Skeletal muscle tissue (tissue), 4 donors: ENCODE data around the gene PGD. TPM values are rescaled to one million over a fixed set of nuclear protein-coding genes. Genes with fewer than 3 reads are reported as not detected.
"Not testable (repeated sequence)": the region's sequence is repeated elsewhere in the genome, so short reads cannot be mapped to it uniquely, and the experiment has no call there.

Experiments
- H3K27ac ChIP-seq: one replicate; pipeline ENCODE4 v1.7.0; 2013; ENCODE audit warnings: mild to moderate bottlenecking, low read depth, low read length, inconsistent platforms
- H3K27me3 ChIP-seq, 3 donors: one replicate each; pipeline ENCODE4 v1.7.0; 2013; ENCODE audit warnings: low read length in 3 of 3; ENCODE audit not compliant: control insufficient read depth in 3 of 3, insufficient read depth in 3 of 3
- H3K36me3 ChIP-seq, 3 donors: one replicate each; pipeline ENCODE4 v1.7.0; 2013; ENCODE audit warnings: low read length in 3 of 3; ENCODE audit not compliant: control insufficient read depth in 3 of 3, insufficient read depth in 3 of 3
- H3K4me1 ChIP-seq, 3 donors: one replicate each; pipeline ENCODE4 v1.7.0; 2013; ENCODE audit warnings: low read length in 3 of 3, mild to moderate bottlenecking in 3 of 3; ENCODE audit not compliant: control insufficient read depth in 3 of 3, insufficient read depth in 3 of 3
- H3K4me3 ChIP-seq, 3 donors: one replicate each; pipeline ENCODE4 v1.7.0; 2013; ENCODE audit warnings: low read length in 3 of 3
- H3K9ac ChIP-seq, 3 donors: one replicate each; pipeline ENCODE4 v1.7.0; 2013; ENCODE audit warnings: low read length in 3 of 3, mild to moderate bottlenecking in 3 of 3, moderate library complexity in 2 of 3, low read depth in 1 of 3
- H3K9me3 ChIP-seq, 3 donors: one replicate each; pipeline ENCODE4 v1.7.0; 2013; ENCODE audit warnings: low read length in 3 of 3; ENCODE audit not compliant: control insufficient read depth in 3 of 3
- total RNA-seq: library from RNA; depleted of rRNA; stranded (reverse); fragments of >200 nt; gene quantifications from one replicate; pipeline ENCODE4 v1.2.3, GENCODE V29; 2014
- donor health status: Osteomylitis.

PGD gene
- total RNA-seq, 1 donor from 2014 or later, result 59.5 TPM

DNA sequence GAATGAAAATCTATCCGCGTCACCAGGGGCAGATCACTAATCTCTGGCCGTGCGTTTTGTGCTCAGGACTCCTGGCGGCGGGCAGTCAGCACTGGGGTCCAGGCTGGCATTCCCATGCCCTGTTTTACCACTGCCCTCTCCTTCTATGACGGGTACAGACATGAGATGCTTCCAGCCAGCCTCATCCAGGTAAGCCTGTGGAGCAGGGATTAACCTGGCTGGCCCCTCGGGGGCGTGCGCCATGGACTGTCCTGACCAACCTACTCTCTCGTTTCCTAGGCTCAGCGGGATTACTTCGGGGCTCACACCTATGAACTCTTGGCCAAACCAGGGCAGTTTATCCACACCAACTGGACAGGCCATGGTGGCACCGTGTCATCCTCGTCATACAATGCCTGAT, 20.5 kb downstream of the PGD start:
- Histone ChIP-seq H3K4me3 (no peak overlapping the region), H3K9ac (no peak overlapping the region), H3K27ac (no peak overlapping the region), H3K9me3 (no peaks in the 10 kb centered on the region), H3K36me3 (peaks cover 27 to 41% (median 38%) of the 10 kb centered on the region in 3 donors), H3K27me3 (peaks cover 0 to 7% (median 3%) of the 10 kb centered on the region in 3 donors), H3K4me1 (peaks cover 0 to 2% (median 0%) of the 10 kb centered on the region in 3 donors)

DNA sequence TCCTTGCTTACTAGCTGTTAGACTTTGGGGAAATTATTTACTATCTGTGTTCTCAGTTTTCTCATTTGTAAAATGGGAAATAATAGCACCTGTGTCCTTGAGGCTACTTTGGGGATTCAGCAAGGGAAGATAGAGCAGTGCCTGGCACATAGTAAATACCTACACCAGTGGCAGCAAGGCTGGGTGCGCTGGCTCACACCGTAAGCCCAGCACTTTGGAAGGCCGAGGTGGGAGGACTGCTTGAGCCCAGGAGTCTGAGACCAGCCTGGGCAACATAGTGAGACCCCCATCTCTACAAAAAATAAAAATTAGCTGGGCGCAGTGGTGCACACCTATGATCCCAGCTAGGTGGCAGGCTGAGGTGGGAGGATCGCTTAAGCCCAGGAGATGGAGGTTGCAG, 22.8 kb downstream of the PGD start:
- Histone ChIP-seq H3K36me3 (peaks cover 25 to 35% (median 27%) of the 10 kb centered on the region in 3 donors), H3K27ac (no peak overlapping the region), H3K4me3 (no peak overlapping the region), H3K27me3 (peaks cover 0 to 7% (median 7%) of the 10 kb centered on the region in 3 donors), H3K4me1 (peaks cover 0 to 2% (median 0%) of the 10 kb centered on the region in 3 donors), H3K9me3 (no peaks in the 10 kb centered on the region), H3K9ac (no peak overlapping the region)

DNA sequence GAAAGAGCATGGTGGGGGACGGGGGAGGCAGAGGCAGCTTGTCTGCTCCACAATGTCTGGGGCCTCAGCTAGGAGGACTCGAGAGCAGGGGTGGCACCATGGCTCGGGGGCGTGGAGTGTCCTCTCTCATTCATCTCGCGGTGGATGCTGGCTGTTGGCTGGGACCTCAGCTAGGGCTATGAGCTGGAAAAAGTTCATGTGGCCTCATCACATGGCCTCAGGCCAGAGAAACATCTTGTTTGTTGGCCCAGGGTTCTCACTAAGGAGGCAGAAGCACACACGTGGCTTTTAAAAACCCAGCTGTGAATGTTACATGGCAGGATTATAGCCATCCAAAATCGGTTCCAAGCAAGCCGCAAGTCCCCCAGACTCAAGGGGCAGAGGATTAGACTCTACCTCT, 25.2 kb downstream of the PGD start:
- peaks cover 0 to 2% (median 2%) of the 10 kb centered on the region in 3 donors for H3K4me1 ChIP-seq
- peak overlapping the region in 1 of 3 donors; percentile 20 for H3K9ac ChIP-seq
- peaks cover 0 to 7% (median 7%) of the 10 kb centered on the region in 3 donors for H3K27me3 ChIP-seq
- no peak overlapping the region for H3K27ac ChIP-seq
- no peak overlapping the region for H3K4me3 ChIP-seq
- H3K9me3 ChIP-seq, result no peaks in the 10 kb centered on the region
- H3K36me3 ChIP-seq, result peaks cover 13 to 18% (median 13%) of the 10 kb centered on the region in 3 donors

DNA sequence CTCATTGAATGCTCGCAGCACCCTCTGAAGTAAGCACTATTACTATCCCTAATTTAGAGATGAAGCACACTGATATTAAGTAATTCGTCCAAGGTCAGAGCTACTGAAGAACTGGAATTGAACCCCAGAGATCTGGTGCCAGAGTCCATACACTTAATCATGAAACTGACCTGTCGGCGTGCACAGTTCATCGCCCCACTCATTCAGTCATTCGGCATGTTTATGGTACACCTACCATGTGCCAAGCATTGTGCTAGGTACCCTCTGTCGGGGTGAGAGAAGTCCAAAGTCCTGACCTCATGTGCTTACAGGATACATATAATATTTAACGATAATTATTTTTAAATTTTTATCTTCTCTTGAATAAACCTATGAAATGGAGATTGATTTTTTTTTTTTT, 25.8 kb downstream of the PGD start:
- Histone ChIP-seq H3K27ac (no peak overlapping the region), H3K4me3 (no peak overlapping the region), H3K9me3 (no peaks in the 10 kb centered on the region), H3K4me1 (peaks cover under 1 to 4% (median 3%) of the 10 kb centered on the region in 3 donors), H3K27me3 (peaks cover 0 to 7% (median 7%) of the 10 kb centered on the region in 3 donors), H3K9ac (no peak overlapping the region), H3K36me3 (peaks cover 8 to 12% (median 8%) of the 10 kb centered on the region in 3 donors)

DNA sequence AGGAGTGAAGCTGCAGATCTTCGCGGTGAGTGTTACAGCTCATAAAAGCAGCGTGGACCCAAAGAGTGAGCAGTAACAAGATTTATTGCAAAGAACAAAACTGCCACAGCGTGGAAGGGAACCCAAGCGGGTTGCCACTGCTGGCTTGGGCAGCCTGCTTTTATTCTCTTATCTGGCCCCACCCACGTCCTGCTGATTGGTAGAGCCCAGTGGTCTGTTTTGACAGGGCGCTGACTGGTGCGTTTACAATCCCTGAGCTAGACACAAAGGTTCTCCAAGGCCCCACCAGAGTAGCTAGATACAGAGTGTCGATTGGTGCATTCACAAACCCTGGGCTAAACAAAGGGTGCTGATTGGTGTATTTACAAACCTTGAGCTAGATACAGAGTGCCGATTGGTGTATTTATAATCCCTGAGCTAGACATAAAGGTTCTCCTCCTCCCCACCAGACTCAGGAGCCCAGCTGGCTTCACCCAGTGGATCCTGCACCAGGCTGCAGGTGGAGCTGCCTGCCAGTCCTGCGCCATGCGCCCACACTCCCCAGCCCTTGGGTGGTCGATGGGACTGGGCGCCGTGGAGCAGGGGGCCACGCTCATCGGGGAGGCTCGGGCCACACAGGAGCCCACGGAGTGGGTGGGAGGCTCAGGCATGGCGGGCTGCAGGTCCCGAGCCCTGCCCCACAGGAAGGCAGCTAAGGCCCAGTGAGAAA, 27.1 kb downstream of the PGD start:
- H3K9ac ChIP-seq, H3K27me3 ChIP-seq, H3K36me3 ChIP-seq, H3K9me3 ChIP-seq, H3K4me3 ChIP-seq, H3K27ac ChIP-seq: not testable (repeated sequence)
- H3K4me1 ChIP-seq, result peaks cover 11 to 14% (median 12%) of the 10 kb centered on the region in 3 donors

DNA sequence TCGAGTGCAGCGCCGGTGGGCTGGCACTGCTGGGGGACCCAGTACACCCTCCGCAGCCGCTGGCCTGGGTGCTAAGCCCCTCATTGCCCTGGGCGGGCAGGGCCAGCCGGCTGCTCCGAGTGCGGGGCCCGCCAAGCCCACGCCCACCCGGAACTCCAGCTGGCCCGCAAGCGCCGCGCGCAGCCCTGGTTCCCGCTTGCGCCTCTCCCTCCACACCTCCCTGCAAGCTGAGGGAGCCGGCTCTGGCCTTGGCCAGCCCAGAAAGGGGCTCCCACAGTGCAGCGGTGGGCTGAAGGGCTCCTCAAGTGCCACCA, 27.6 kb downstream of the PGD start:
- not testable (repeated sequence) for H3K4me3 ChIP-seq, H3K9me3 ChIP-seq, H3K36me3 ChIP-seq, H3K27ac ChIP-seq, H3K9ac ChIP-seq, H3K27me3 ChIP-seq
- peaks cover 16 to 19% (median 17%) of the 10 kb centered on the region in 3 donors for H3K4me1 ChIP-seq

DNA sequence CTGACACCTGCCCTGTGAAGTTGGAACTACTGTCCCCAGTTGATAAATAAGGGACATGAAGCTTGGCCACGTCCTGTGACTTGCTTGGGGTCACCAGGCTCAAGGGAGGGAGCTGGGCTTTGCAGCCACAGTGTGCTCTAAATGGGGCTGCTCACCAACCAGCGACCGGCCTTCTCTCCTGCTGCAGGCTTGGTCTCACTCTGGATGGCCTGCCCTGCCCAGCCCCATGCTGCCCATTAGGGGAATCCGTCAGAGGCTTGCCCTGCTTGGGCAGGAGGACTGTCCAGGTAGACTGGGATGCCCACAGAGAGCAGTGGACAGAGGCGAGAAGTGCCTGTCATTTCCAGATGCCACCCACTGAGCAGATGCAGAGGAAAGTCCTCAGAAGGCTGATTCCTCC, 30.1 kb downstream of the PGD start:
- Histone ChIP-seq H3K27me3 (peaks cover 0 to 7% (median 3%) of the 10 kb centered on the region in 3 donors), H3K36me3 (no peaks in the 10 kb centered on the region), H3K4me1 (peaks cover 16 to 21% (median 17%) of the 10 kb centered on the region in 3 donors), H3K4me3 (no peak overlapping the region), H3K27ac (no peak overlapping the region), H3K9ac (peak overlapping the region in 1 of 3 donors; percentile 25), H3K9me3 (no peaks in the 10 kb centered on the region)

DNA sequence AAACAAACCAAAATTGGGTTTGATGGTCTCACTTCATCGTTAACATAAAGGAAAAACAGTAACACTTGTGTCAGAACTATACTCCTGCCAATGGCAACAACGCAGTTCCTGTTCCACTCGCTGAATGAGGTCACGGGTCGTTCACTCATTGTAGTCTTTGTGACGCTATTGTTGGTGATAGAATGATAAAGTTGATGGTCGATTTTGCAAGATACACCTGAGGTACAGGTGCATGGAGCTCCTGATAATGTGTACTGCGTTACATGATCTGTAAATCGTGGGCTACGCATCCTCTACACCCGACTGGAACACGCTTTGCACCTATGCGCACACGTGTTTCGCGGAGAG, 31.0 kb downstream of the PGD start:
- no peaks in the 10 kb centered on the region for H3K36me3 ChIP-seq
- H3K4me1 ChIP-seq, result peaks cover 15 to 21% (median 17%) of the 10 kb centered on the region in 3 donors
- peak overlapping the region; percentile 45 to 78 (median 50) for H3K9ac ChIP-seq
- no peaks in the 10 kb centered on the region for H3K27me3 ChIP-seq
- H3K27ac ChIP-seq, result no peak overlapping the region
- no peaks in the 10 kb centered on the region for H3K9me3 ChIP-seq
- H3K4me3 ChIP-seq, result peak overlapping the region; percentile 57 to 96 (median 96)

DNA sequence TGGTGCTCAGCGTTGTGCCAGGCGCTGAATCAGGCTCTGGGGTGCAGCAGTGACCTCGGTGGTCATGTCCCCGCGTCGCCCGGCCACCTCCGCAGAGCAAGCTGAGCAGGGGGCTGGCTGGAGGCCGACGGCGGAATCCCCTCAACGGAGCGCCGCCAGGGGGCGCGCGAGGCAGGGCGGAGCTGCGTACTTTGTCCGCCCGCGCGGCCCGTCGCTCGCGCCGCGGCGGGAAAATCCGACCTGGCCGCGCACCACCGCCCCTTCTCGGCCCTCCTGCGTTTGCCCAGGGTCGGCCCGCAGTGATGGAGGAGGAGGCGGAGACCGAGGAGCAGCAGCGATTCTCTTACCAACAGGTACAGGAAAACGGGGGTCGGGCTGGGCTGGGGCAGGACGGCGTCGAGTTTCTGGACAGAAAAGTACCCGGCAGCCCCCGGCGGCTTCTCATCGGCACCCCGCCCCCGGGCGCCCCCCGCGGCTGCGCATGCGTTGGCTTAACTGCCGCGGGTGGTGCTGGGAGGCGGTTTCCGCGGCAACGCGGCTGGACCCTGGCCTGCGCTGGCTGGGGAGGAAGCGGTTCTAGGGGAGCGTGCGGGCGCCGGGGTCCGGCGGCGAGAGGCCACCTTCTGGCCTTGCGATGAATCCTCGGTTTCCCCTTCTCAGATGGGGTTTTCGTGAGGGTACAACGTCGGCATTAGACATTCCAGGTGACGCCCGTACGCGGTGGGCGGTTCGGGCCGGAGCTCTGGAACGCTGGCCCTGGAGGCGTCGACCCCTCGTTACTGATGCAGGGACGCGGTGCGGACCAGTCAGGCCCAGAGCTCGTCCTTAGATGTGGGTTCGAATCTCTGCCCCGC, 31.6 kb downstream of the PGD start, which contains the start of gene CENPS:
Gene CENPS, plus strand, starts transcription at position 218 of the 854 bp plus-strand sequence. Its CDS starts 85 bp downstream, at position 303.
- no peaks in the 10 kb centered on the region for H3K9me3 ChIP-seq
- peak within 1 kb of the TSS; percentile 47 for H3K27ac ChIP-seq
- H3K27me3 ChIP-seq, result no peaks in the 10 kb centered on the region
- H3K4me1 ChIP-seq, result peaks cover 15 to 21% (median 17%) of the 10 kb centered on the region in 3 donors
- H3K9ac ChIP-seq, result peak within 1 kb of the TSS; percentile 78 to 86 (median 79)
- H3K4me3 ChIP-seq, result peak within 1 kb of the TSS; percentile 89 to 96 (median 96)
- no peaks in the 10 kb centered on the region for H3K36me3 ChIP-seq
